Cardiac septum (tissue), 1 donor: ENCODE data around the gene FOXB1. TPM values are rescaled to one million over a fixed set of nuclear protein-coding genes. Genes with fewer than 3 reads are reported as not detected.

Experiments
- DNase-seq: peaks from one replicate; pipeline ENCODE4 v3.0.0-alpha.2; 2020; ENCODE audit warnings: low spot score
- intact Hi-C: fragments of 100-400 bp; cut with DNase I; formaldehyde crosslinking; loops from one replicate; pipeline ENCODE4 v1.14.0; 2022
- total RNA-seq: library from RNA; stranded (reverse); fragmentation: NEBNext Ultra II Directional; extraction: Animal tissue kit (Norgen Biotek cat#: 25700); gene quantifications from one replicate; pipeline ENCODE4 v1.2.1, GENCODE V29; 2021
- donor health status: DM: no; HTN: no; CAD: no.

The FOXB1 gene
- total RNA-seq, 1 donor from 2014 or later: not detected

DNA sequence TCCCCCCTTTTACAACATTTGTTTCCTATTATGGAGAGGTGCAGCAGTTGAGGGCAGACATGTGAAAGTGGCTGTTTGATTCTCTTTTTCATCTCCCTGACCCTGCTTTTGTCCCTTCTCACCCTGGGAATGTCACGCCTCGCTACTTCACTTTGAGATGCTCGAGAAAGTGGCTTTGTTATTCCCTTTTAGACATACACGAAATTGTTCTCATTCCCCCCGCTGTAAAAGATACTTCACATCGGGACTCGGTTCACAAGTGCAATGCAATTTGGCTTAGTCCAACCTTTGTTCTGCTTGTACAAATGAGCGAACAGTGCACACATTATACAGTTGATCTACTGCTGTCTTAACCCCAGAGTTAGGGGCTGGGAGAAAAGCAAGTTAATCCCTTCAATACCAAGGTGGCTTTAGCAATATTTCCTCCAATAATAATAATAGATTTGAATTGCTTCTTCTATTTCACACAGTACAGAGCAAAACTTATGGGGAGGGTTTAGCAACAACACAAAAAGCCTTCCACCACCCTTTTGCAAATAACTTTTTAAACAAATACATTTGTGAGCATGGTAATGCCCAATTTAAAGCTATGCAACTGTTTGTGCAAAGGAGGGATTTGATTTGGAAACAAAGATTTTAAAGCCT lies 5.7 kb upstream of the FOXB1 start:
- intact Hi-C loops: no loop called here

GRCh38 chr15:59998950-59999611 lies 5.0 kb upstream of the FOXB1 start:
- DNase-seq: no peak
- intact Hi-C loops: no loop called here

More for the DNA sequence above, 5.7 kb upstream of the FOXB1 start:
- no peak for DNase-seq

DNA sequence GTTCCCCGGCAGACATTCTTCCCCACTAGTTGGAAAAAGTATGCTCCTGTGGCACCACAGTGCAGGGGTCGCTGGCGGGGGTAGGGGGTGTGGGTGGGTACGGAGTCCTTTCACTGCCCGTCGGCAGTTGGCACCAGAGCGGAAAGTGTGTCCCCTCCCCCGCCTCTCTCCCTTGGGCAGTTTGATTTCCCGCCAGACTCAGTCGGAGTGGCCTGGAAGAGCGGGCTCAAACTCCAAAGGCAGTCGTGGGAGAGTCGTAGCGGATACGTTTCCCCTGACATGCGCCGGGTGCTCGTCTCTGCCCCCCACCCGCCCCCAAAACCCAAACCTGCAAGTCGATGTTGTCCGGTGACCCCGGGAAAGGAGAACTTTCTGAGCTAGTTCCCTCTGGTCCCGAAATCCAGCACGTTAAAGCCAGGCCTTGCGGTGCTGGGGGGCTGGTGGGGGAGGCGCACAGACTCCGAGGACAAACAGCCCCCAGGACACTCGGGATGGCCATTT lies 4.4 kb upstream of the FOXB1 start:
- intact Hi-C loops: no loop called here
- no peak for DNase-seq

GRCh38 chr15:60000113-60000823 lies 3.8 kb upstream of the FOXB1 start:
- intact Hi-C loops: no loop called here
- DNase-seq: no peak

DNA sequence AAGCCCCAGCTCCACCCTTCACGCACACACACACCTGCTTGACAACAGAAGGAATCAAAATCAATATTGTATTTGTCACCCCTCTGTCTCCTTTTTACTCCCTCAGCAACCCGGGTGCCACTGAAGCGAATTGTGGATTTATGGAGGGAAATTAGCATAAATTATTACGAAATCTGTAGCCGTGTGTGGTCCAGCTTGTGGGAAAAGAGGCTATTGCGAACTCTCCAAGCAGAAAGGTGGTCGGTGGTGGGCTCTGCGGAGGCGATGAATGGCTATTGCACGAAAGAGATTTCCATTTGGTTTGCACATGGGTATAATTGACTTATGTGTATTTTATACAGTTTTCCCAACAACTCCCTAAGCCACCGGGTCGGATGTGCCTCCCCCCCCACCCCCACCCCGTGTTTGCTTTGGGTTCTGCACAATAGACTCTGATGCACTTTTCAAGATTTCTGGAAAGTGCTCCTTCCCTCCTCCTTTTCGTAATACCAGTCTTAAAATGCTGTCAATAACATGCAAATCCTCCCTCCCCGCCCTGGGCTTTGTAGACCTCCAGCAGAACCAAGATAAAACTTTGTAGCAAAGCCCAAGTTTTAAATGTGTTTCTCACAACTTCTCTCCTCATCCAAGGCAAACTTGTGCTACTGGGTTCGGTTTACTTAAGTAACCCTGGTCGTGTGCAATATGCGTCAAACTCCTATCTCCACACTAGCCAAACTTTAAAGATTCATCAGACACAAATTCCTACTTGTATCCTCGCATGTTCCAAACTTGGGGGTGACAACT lies 3.1 kb upstream of the FOXB1 start:
- intact Hi-C loops: no loop called here
- DNase-seq: no peak

- intact Hi-C loops: no loop called here
- no peak for DNase-seq
These were observed 2.2 kb upstream of the FOXB1 start for GRCh38 chr15:60001610-60002527.

GRCh38 chr15:60002528-60003218 lies 1.4 kb upstream of the FOXB1 start:
- no peak for DNase-seq
- intact Hi-C loops: no loop called here

GRCh38 chr15:60003243-60004008 lies 685 bp upstream of the FOXB1 start:
- no peak for DNase-seq
- intact Hi-C loops: no loop called here

DNA sequence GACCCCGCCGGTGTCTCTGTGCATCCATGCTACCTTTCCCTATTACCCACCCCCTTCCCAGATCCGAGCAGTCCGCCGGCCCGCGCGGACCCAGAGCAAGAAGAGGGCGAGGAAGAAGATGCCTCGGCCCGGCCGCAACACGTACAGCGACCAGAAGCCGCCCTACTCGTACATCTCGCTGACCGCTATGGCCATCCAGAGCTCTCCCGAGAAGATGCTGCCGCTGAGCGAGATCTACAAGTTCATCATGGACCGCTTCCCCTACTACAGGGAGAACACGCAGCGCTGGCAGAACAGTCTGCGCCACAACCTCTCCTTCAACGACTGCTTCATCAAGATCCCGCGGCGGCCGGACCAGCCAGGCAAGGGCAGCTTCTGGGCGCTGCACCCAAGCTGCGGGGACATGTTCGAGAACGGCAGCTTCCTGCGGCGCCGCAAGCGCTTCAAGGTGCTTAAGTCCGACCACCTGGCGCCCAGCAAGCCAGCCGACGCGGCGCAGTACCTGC lies 788 bp downstream of the FOXB1 start:
- no peak for DNase-seq
- intact Hi-C loops: no loop called here

GRCh38 chr15:60005352-60006202 lies 1.5 kb downstream of the FOXB1 start:
- no peak for DNase-seq
- intact Hi-C loops: no loop called here

DNA sequence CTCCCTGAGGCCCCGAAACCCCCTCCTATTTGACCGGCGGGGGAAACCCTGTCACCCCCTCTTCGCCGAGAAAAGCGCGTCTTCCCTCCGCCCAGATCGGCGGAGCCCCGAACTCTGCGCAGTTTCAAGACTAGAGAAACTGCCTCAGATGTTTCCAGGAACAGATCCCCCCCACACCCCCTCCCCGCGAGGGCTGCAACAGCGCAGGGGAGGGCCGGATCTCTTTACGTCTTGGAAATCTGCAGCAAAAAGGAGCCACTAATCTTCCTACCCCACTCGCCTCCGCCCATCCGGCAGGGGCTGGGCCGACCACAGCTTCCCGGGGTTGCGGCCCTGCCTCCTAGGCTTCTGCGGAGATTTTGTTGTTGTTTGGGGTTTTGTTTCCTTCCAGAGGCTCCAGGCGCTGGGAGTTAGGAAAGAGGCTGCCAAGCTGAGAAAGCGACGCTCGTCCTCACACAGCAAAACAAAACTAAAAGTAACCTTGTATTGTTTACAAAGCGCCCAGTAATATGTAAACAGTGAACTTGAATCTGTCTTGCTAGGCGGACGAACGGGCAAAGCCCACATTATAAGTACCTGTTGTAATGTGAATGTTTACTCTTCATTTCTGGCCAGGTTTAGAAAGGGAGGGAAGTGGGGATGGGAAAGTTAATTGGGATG lies 2.2 kb downstream of the FOXB1 start:
- intact Hi-C loops: no loop called here
- no peak for DNase-seq

- intact Hi-C loops: no loop called here
These were observed 2.8 kb downstream of the FOXB1 start for GRCh38 chr15:60006873-60007272.

GRCh38 chr15:60009124-60009960 lies 5.2 kb downstream of the FOXB1 start:
- intact Hi-C loops: no loop called here
- no peak for DNase-seq

More at GRCh38 chr15:60006873-60007272, 2.8 kb downstream of the FOXB1 start:
- no peak for DNase-seq

DNA sequence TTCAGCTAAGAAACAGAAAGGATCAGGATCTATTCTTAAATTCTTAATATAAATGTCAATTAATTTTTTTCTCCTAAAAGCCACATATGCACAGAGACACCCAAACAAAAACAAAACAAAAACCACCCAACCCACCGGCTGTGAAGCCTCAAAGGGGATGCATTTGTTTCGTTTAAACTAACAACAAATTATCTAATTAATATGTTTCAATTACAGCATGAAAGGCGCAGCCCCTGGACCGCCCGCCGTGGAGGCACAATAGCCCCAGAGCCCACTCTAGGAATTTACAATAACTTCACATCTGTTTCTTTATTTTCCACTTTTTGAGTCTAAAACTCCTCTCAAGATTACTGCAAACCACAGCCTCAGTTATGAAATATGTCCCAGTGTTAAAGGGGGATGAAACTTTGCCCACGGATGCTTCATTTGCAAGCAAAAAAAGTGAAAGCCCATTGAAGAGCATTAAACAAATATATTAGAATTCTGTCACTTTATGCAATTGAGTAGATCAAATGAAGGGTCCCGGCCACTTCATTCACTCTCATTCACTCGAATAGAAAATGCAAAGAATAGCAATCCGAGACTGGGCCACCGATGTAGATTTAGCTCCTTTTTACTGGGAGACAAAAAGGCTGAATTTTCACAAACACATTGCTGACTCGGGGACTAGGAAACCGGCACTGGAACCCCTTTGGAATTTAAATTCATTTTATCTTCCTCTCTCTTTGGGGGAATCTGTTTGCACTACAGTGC lies 6.0 kb downstream of the FOXB1 start:
- DNase-seq: no peak
- intact Hi-C loops: no loop called here
